ENCODE results near the gene MAP3K2. TPM values are rescaled to one million over a fixed set of nuclear protein-coding genes. Genes with fewer than 3 reads are reported as not detected.

The MAP3K2 gene
- total RNA-seq, 6 experiments from 2014 or later: 38.5 to 44.2 (median 40.1) TPM

- H3K4me3 Mint-ChIP-seq: no peak overlapping the region
- H3K4me1 Mint-ChIP-seq (ENCODE audit: low read depth): peaks cover 8% of the 10 kb centered on the region
- no peaks in the 10 kb centered on the region for H3K36me3 Mint-ChIP-seq (ENCODE audit: low read depth)
- TF ChIP-seq CTCF (IDR thresholded peaks at IDR 0.05): no peak
- DNase-seq: no peak
- H3K27me3 Mint-ChIP-seq (ENCODE audit: insufficient read depth): peaks cover 13% of the 10 kb centered on the region
- no peaks in the 10 kb centered on the region for H3K9me3 Mint-ChIP-seq
- H3K27ac Mint-ChIP-seq: no peak overlapping the region
Observed at GRCh38 chr2:127425540-127426490, 38.0 kb upstream of the MAP3K2 start.

GRCh38 chr2:127424598-127425520 is 37.1 kb upstream of the MAP3K2 start:
- no peaks in the 10 kb centered on the region for H3K9me3 Mint-ChIP-seq
- no peaks in the 10 kb centered on the region for H3K36me3 Mint-ChIP-seq (ENCODE audit: low read depth)
- no peak overlapping the region for H3K4me3 Mint-ChIP-seq
- no peak for DNase-seq
- TF ChIP-seq CTCF (IDR thresholded peaks at IDR 0.05): no peak
- H3K4me1 Mint-ChIP-seq (ENCODE audit: low read depth): peaks cover 8% of the 10 kb centered on the region
- H3K27ac Mint-ChIP-seq: no peak overlapping the region
- peaks cover 13% of the 10 kb centered on the region for H3K27me3 Mint-ChIP-seq (ENCODE audit: insufficient read depth)

- peaks cover 8% of the 10 kb centered on the region for H3K4me1 Mint-ChIP-seq (ENCODE audit: low read depth)
- peak overlapping the region; percentile 69 for H3K4me3 Mint-ChIP-seq
- peaks cover 13% of the 10 kb centered on the region for H3K27me3 Mint-ChIP-seq (ENCODE audit: insufficient read depth)
- no peak overlapping the region for H3K27ac Mint-ChIP-seq
- DNase-seq: no peak
- H3K9me3 Mint-ChIP-seq: no peaks in the 10 kb centered on the region
- H3K36me3 Mint-ChIP-seq (ENCODE audit: low read depth): no peaks in the 10 kb centered on the region
- TF ChIP-seq CTCF (IDR thresholded peaks at IDR 0.05): peak; percentile 48; the same call in 1 of the 2 replicates
Observed at GRCh38 chr2:127423880-127424279, 36.1 kb upstream of the MAP3K2 start.

- TF ChIP-seq CTCF (IDR thresholded peaks at IDR 0.05): no peak
- Mint-ChIP-seq H3K4me1 (ENCODE audit: low read depth) (peaks cover 8% of the 10 kb centered on the region), H3K27me3 (ENCODE audit: insufficient read depth) (peaks cover 13% of the 10 kb centered on the region), H3K9me3 (no peaks in the 10 kb centered on the region), H3K36me3 (ENCODE audit: low read depth) (no peaks in the 10 kb centered on the region), H3K4me3 (peak overlapping the region; percentile 69), H3K27ac (no peak overlapping the region)
- DNase-seq: no peak
Observed at GRCh38 chr2:127423478-127423843, 35.7 kb upstream of the MAP3K2 start.

- H3K4me3 Mint-ChIP-seq: peak overlapping the region; percentile 69; the same call in 1 of the 2 replicates
- DNase-seq: no peak
- H3K27ac Mint-ChIP-seq: no peak overlapping the region
- H3K27me3 Mint-ChIP-seq (ENCODE audit: insufficient read depth): peaks cover 13% of the 10 kb centered on the region
- H3K9me3 Mint-ChIP-seq: no peaks in the 10 kb centered on the region
- no peak for TF ChIP-seq CTCF (IDR thresholded peaks at IDR 0.05)
- peaks cover 8% of the 10 kb centered on the region for H3K4me1 Mint-ChIP-seq (ENCODE audit: low read depth)
- H3K36me3 Mint-ChIP-seq (ENCODE audit: low read depth): no peaks in the 10 kb centered on the region
Observed at GRCh38 chr2:127422559-127423477, 35.0 kb upstream of the MAP3K2 start.
